Osteocyte (in vitro differentiated cells): Measurements from ENCODE around the gene PLA2G2F. TPM values are rescaled to one million over a fixed set of nuclear protein-coding genes. Genes with fewer than 3 reads are reported as not detected.

Experiments used
- DNase-seq: peaks from one replicate; pipeline ENCODE4 v3.0.0; 2021; ENCODE audit warnings: mixed read lengths; ENCODE audit not compliant: unreplicated experiment; ENCODE audit errors: extremely low spot score
- H3K27ac Mint-ChIP-seq: one replicate; pipeline ENCODE4 v1.8.0; 2021; ENCODE audit warnings: mild to moderate bottlenecking, mixed read lengths; ENCODE audit not compliant: unreplicated experiment
- H3K27me3 Mint-ChIP-seq: one replicate; pipeline ENCODE4 v1.8.0; 2021; ENCODE audit warnings: mixed read lengths; ENCODE audit not compliant: unreplicated experiment
- H3K36me3 Mint-ChIP-seq: one replicate; pipeline ENCODE4 v1.8.0; 2021; ENCODE audit warnings: mixed read lengths; ENCODE audit not compliant: unreplicated experiment
- H3K4me1 Mint-ChIP-seq: one replicate; pipeline ENCODE4 v1.8.0; 2021; ENCODE audit warnings: mixed read lengths; ENCODE audit not compliant: unreplicated experiment
- H3K4me3 Mint-ChIP-seq: one replicate; pipeline ENCODE4 v1.8.0; 2021; ENCODE audit warnings: mild to moderate bottlenecking, moderate library complexity, mixed read lengths; ENCODE audit not compliant: unreplicated experiment
- H3K9me3 Mint-ChIP-seq: one replicate; pipeline ENCODE4 v1.8.0; 2021; ENCODE audit warnings: mixed read lengths; ENCODE audit not compliant: unreplicated experiment
- total RNA-seq: library from RNA; stranded (reverse); gene quantifications from 2 replicates; pipeline ENCODE4 v1.2.1, GENCODE V29; 2021
- TF ChIP-seq, protein P1 (sequence below): fragments of 200-600 bp; sonication (generic); IDR thresholded peaks from 2 replicates; pipeline ENCODE4 v1.5.0; 2021; ENCODE audit warnings: antibody characterized with exemption, mild to moderate bottlenecking, moderate library complexity

Gene PLA2G2F
- total RNA-seq, 1 donor from 2014 or later, result not detected

DNA sequence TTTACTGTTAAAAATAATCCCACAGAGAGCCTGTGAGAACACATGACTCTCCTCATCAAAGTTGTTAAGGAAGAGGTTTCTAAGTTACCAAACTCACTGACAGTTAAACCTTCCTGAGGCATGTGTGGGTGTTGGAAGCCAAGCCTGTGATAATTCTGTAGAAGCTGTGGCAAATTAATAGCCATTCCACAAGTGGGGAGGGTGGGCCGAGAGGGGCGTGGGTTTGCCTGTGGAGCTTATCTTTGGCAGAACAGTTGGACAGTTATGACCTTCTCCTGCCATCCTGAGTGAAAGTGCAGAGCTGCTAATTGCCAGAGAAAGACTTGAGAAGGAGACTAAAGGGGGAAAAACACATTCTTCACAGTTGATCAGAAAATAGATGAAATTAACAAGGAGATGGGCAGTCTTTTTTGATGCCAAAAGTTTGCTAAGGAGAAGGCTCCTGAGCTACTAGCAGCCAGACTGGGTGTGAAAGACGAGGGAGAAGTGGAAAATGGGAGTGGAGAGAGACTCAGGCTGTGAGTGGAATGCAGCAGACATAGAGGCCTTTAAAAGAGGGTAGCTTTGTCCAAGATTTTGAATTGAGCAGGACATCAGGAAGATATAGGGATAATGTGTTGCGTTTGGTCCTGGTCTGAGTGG is 48.8 kb downstream of the PLA2G2F start:
- TF ChIP-seq, protein P1, sequence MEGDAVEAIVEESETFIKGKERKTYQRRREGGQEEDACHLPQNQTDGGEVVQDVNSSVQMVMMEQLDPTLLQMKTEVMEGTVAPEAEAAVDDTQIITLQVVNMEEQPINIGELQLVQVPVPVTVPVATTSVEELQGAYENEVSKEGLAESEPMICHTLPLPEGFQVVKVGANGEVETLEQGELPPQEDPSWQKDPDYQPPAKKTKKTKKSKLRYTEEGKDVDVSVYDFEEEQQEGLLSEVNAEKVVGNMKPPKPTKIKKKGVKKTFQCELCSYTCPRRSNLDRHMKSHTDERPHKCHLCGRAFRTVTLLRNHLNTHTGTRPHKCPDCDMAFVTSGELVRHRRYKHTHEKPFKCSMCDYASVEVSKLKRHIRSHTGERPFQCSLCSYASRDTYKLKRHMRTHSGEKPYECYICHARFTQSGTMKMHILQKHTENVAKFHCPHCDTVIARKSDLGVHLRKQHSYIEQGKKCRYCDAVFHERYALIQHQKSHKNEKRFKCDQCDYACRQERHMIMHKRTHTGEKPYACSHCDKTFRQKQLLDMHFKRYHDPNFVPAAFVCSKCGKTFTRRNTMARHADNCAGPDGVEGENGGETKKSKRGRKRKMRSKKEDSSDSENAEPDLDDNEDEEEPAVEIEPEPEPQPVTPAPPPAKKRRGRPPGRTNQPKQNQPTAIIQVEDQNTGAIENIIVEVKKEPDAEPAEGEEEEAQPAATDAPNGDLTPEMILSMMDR, result no peak
- no peak for DNase-seq
- H3K4me1 Mint-ChIP-seq, result no peaks in the 10 kb centered on the region
- H3K4me3 Mint-ChIP-seq, result no peak overlapping the region
- no peaks in the 10 kb centered on the region for H3K9me3 Mint-ChIP-seq
- peaks cover 66% of the 10 kb centered on the region for H3K27me3 Mint-ChIP-seq
- no peaks in the 10 kb centered on the region for H3K36me3 Mint-ChIP-seq
- no peak overlapping the region for H3K27ac Mint-ChIP-seq

DNA sequence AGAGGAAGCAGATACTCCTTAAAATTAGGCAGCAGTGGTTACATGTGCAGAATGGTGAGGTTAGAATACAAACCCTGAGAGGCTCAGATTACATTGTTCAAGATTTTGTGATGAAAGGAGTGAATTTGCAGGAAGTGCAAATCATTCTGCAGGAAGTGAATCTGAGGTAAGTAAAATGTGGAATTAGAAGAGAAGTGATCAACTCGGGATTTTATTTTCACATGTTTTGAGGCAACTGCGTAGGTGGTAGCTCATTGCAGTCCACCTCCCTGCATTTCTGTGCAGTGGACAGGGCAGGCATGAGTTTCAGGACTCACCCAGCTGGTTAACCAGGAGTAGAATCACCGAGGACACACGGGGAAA is 49.3 kb downstream of the PLA2G2F start:
- no peaks in the 10 kb centered on the region for H3K4me1 Mint-ChIP-seq
- H3K4me3 Mint-ChIP-seq, result no peak overlapping the region
- no peak for DNase-seq
- H3K27me3 Mint-ChIP-seq, result peaks cover 65% of the 10 kb centered on the region
- H3K36me3 Mint-ChIP-seq, result no peaks in the 10 kb centered on the region
- TF ChIP-seq, protein P1, result no peak
- H3K27ac Mint-ChIP-seq, result no peak overlapping the region
- H3K9me3 Mint-ChIP-seq, result no peaks in the 10 kb centered on the region

DNA sequence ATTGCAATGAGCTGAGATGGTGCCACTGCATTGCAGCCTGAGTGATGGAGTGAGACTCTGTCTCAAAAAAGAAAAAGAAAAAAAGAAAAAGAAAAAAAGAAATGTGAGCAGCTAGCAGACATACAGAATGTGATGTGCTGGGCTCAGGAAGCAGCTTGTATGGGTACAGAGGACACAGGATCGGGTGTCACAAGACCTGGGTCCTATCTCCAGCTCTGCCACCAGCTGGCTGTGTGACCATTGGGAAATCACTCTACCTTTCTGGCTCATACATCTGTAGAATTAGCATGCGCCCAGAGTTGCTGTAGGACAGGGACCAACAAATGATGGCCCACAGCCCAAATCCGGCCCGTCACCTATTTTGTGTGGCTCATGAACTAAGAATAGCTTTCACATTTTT is 50.5 kb downstream of the PLA2G2F start:
- no peak for DNase-seq
- peaks cover 58% of the 10 kb centered on the region for H3K27me3 Mint-ChIP-seq
- H3K9me3 Mint-ChIP-seq, result no peaks in the 10 kb centered on the region
- TF ChIP-seq, protein P1, result no peak
- H3K36me3 Mint-ChIP-seq, result no peaks in the 10 kb centered on the region
- no peaks in the 10 kb centered on the region for H3K4me1 Mint-ChIP-seq
- no peak overlapping the region for H3K27ac Mint-ChIP-seq
- H3K4me3 Mint-ChIP-seq, result no peak overlapping the region

DNA sequence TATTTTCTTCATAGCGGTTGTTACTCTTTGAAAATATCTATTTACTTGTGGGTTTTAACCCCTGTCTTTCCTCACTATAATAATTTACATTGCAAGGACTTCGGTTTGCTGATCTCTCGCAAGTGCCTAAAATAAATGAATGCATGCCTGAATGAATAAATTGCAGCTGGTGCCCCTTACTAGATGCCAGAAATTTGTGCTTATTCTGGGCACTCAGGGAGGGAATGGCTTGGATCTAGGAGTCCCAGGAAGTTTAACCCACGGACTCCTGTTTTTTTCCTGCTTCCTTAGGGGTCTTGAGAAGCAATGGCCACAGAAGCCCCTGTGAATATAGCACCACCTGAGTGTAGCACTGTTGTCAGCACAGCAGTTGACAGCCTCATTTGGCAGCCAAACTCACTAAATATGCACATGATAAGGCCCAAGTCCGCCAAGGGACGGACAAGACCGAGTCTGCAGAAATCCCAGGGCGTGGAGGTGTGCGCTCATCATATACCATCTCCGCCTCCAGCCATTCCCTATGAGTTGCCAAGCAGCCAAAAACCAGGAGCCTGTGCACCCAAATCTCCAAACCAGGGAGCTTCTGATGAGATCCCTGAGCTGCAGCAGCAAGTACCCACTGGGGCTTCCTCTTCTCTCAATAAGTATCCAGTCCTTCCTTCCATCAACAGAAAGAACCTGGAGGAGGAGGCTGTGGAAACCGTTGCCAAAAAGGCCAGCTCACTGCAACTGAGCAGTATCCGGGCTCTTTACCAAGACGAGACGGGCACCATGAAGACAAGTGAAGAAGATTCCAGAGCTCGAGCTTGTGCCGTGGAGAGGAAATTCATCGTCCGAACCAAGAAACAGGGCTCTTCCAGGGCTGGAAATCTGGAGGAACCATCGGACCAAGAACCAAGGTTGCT is 51.4 kb downstream of the PLA2G2F start:
- TF ChIP-seq, protein P1, result no peak
- no peak for DNase-seq
- H3K27me3 Mint-ChIP-seq, result peaks cover 50% of the 10 kb centered on the region

DNA sequence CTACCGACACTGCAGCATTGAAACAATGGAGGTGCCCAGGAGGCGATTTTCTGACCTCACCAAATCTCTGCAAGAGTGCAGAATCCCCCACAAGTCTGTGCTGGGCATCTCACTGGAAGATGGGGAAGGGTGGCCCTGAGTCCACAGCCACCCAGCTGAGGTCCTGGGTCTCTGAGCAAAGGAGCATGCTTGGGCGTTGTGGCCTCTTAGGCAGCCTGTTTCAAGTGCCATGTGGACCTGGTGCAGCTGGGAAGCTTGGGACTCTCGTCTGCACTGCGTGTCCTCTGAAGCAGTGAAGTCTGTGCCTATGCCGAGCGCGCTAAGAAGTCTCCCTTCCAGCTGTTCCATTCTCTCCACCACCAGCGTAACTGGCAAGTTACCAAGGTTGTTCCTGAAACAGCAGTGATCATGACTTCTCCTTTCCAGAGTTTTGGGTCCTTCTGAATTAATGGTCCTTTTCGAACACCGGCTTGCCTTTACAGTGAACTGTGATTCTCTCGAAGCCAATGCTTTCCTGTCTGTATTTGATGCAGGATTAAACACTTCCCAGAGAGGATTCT is 52.2 kb downstream of the PLA2G2F start:
- Mint-ChIP-seq H3K9me3 (no peaks in the 10 kb centered on the region), H3K36me3 (no peaks in the 10 kb centered on the region), H3K27ac (no peak overlapping the region), H3K27me3 (peaks cover 48% of the 10 kb centered on the region), H3K4me3 (no peak overlapping the region), H3K4me1 (no peaks in the 10 kb centered on the region)
- DNase-seq, result no peak
- TF ChIP-seq, protein P1, result no peak

More for the DNA sequence above, 51.4 kb downstream of the PLA2G2F start:
- Mint-ChIP-seq H3K9me3 (no peaks in the 10 kb centered on the region), H3K4me1 (no peaks in the 10 kb centered on the region), H3K27ac (no peak overlapping the region), H3K4me3 (no peak overlapping the region), H3K36me3 (no peaks in the 10 kb centered on the region)
